ENCODE results near the gene ABCC1.

ABCC1 gene

GRCh38 chr16:16186820-16187219, 237.4 kb downstream of the ABCC1 start:
- no peaks in the 10 kb centered on the region for H3K4me1 ChIP-seq (ENCODE audit: insufficient read depth, low read length)

DNA sequence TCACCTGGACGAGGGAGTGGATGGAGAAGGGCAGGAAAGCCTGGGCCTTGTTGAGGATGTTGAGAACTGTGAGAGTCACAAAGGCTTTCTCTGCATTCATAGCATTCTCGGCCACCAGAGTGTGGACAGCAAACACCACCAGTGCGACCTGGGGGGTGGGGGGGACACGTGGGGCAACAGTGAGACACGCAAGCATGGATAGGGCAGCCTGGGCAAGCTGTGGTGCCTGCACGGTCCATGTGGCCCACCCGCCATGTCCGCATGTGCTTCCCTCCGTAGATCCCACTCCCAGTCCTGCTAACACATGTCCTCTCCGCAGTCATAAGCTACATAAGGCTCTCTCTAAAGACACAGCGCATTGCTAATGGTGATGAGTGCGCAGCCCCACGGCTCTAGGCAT, 239.4 kb downstream of the ABCC1 start:
- no peaks in the 10 kb centered on the region for H3K36me3 ChIP-seq (ENCODE audit: insufficient read depth, low read length)
- ATAC-seq (ENCODE audit: insufficient read depth, low read depth) (no peak), DNase-seq (no peak)
- H4K20me1 ChIP-seq (ENCODE audit: insufficient read depth, low read length) = no peaks in the 10 kb centered on the region
- H3K79me2 ChIP-seq (ENCODE audit: insufficient read depth, low read length) = no peaks in the 10 kb centered on the region
- no peak overlapping the region for H2AFZ ChIP-seq (ENCODE audit: low read depth, low read length)
- peaks cover 8% of the 10 kb centered on the region for H3K27me3 ChIP-seq (ENCODE audit: insufficient read depth, low read length, poor library complexity)
- H3K9ac ChIP-seq (ENCODE audit: low read depth, low read length) = no peak overlapping the region
- H3K4me3 ChIP-seq (ENCODE audit: low read depth in 1 of 2, low read length in 2 of 2) = no peak overlapping the region
- H3K27ac ChIP-seq (ENCODE audit: low read length) = no peak overlapping the region
- H3K9me3 ChIP-seq (ENCODE audit: insufficient read depth, low read length, severe bottlenecking) = no peaks in the 10 kb centered on the region
- H3K4me1 ChIP-seq (ENCODE audit: insufficient read depth, low read length) = no peaks in the 10 kb centered on the region
- no peak overlapping the region for H3K4me2 ChIP-seq (ENCODE audit: insufficient read depth, low read length)
- no peak for TF ChIP-seq CTCF (IDR thresholded peaks at IDR 0.05; ENCODE audit: borderline replicate concordance, extremely low read depth, low read length, poor library complexity, severe bottlenecking)
- no peak for TF ChIP-seq EZH2 (IDR thresholded peaks at IDR 0.05; ENCODE audit: borderline replicate concordance, low read depth, low read length, severe bottlenecking)

More at GRCh38 chr16:16186820-16187219, 237.4 kb downstream of the ABCC1 start:
- H3K36me3 ChIP-seq (ENCODE audit: insufficient read depth, low read length) = no peaks in the 10 kb centered on the region
- no peak overlapping the region for H2AFZ ChIP-seq (ENCODE audit: low read depth, low read length)
- no peaks in the 10 kb centered on the region for H3K9me3 ChIP-seq (ENCODE audit: insufficient read depth, low read length, severe bottlenecking)
- no peaks in the 10 kb centered on the region for H3K79me2 ChIP-seq (ENCODE audit: insufficient read depth, low read length)
- DNase-seq (no peak), ATAC-seq (ENCODE audit: insufficient read depth, low read depth) (no peak)
- H3K4me2 ChIP-seq (ENCODE audit: insufficient read depth, low read length) = no peak overlapping the region
- H3K27ac ChIP-seq (ENCODE audit: low read length) = no peak overlapping the region
- no peak overlapping the region for H3K4me3 ChIP-seq (ENCODE audit: low read depth in 1 of 2, low read length in 2 of 2)
- TF ChIP-seq CTCF (IDR thresholded peaks at IDR 0.05; ENCODE audit: borderline replicate concordance, extremely low read depth, low read length, poor library complexity, severe bottlenecking) (no peak), EZH2 (IDR thresholded peaks at IDR 0.05; ENCODE audit: borderline replicate concordance, low read depth, low read length, severe bottlenecking) (no peak)
- no peaks in the 10 kb centered on the region for H4K20me1 ChIP-seq (ENCODE audit: insufficient read depth, low read length)
- peaks cover 7% of the 10 kb centered on the region for H3K27me3 ChIP-seq (ENCODE audit: insufficient read depth, low read length, poor library complexity)
- no peak overlapping the region for H3K9ac ChIP-seq (ENCODE audit: low read depth, low read length)

GRCh38 chr16:16189842-16190241, 240.4 kb downstream of the ABCC1 start:
- Histone ChIP-seq H3K36me3 (ENCODE audit: insufficient read depth, low read length) (no peaks in the 10 kb centered on the region), H4K20me1 (ENCODE audit: insufficient read depth, low read length) (no peaks in the 10 kb centered on the region), H2AFZ (ENCODE audit: low read depth, low read length) (no peak overlapping the region), H3K9me3 (ENCODE audit: insufficient read depth, low read length, severe bottlenecking) (no peaks in the 10 kb centered on the region), H3K27me3 (ENCODE audit: insufficient read depth, low read length, poor library complexity) (peaks cover 8% of the 10 kb centered on the region), H3K27ac (ENCODE audit: low read length) (no peak overlapping the region), H3K4me3 (ENCODE audit: low read depth in 1 of 2, low read length in 2 of 2) (no peak overlapping the region), H3K79me2 (ENCODE audit: insufficient read depth, low read length) (no peaks in the 10 kb centered on the region), H3K4me2 (ENCODE audit: insufficient read depth, low read length) (no peak overlapping the region), H3K4me1 (ENCODE audit: insufficient read depth, low read length) (no peaks in the 10 kb centered on the region), H3K9ac (ENCODE audit: low read depth, low read length) (no peak overlapping the region)
- no peak for DNase-seq
- no peak for TF ChIP-seq EZH2 (IDR thresholded peaks at IDR 0.05; ENCODE audit: borderline replicate concordance, low read depth, low read length, severe bottlenecking)
- no peak for TF ChIP-seq CTCF (IDR thresholded peaks at IDR 0.05; ENCODE audit: borderline replicate concordance, extremely low read depth, low read length, poor library complexity, severe bottlenecking)
- ATAC-seq (ENCODE audit: insufficient read depth, low read depth) = no peak

DNA sequence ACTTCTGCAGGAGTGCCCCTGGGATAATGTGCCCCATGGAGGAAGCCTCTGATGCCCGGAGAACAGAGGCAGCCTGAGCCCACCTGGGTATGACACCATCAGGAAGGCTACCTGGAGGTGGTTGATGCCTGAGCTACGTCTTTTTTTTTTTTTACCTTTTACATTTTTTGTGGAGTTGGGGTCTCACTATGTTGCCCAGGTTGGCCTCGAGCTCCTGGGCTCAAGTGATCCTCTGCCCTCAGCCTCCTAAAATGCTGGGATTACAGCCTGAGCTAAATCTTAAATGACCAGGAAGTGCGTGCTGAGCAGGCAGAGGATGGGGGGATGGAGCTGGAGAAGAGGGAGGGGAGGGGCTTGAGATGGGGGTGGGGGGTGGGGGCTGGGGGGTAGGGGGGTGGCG, 241.1 kb downstream of the ABCC1 start:
- H3K9me3 ChIP-seq (ENCODE audit: insufficient read depth, low read length, severe bottlenecking) = no peaks in the 10 kb centered on the region

More for the DNA sequence above, 241.1 kb downstream of the ABCC1 start:
- no peaks in the 10 kb centered on the region for H3K4me1 ChIP-seq (ENCODE audit: insufficient read depth, low read length)
- no peak for DNase-seq
- no peaks in the 10 kb centered on the region for H4K20me1 ChIP-seq (ENCODE audit: insufficient read depth, low read length)
- peaks cover 8% of the 10 kb centered on the region for H3K27me3 ChIP-seq (ENCODE audit: insufficient read depth, low read length, poor library complexity)
- H2AFZ ChIP-seq (ENCODE audit: low read depth, low read length) = no peak overlapping the region
- no peaks in the 10 kb centered on the region for H3K36me3 ChIP-seq (ENCODE audit: insufficient read depth, low read length)
- H3K79me2 ChIP-seq (ENCODE audit: insufficient read depth, low read length) = no peaks in the 10 kb centered on the region
- H3K4me2 ChIP-seq (ENCODE audit: insufficient read depth, low read length) = no peak overlapping the region
- H3K27ac ChIP-seq (ENCODE audit: low read length) = no peak overlapping the region
- ATAC-seq (ENCODE audit: insufficient read depth, low read depth) = no peak
- H3K9ac ChIP-seq (ENCODE audit: low read depth, low read length) = no peak overlapping the region
- H3K4me3 ChIP-seq (ENCODE audit: low read depth in 1 of 2, low read length in 2 of 2) = no peak overlapping the region
- TF ChIP-seq CTCF (IDR thresholded peaks at IDR 0.05; ENCODE audit: borderline replicate concordance, extremely low read depth, low read length, poor library complexity, severe bottlenecking) (no peak), EZH2 (IDR thresholded peaks at IDR 0.05; ENCODE audit: borderline replicate concordance, low read depth, low read length, severe bottlenecking) (no peak)

All from DND-41 (cell line).